ENCODE measurements around the gene ZNF438.

- no peak for TF ChIP-seq CTCF (IDR thresholded peaks at IDR 0.05)
- no peak for TF ChIP-seq POLR2AphosphoS5 (IDR thresholded peaks at IDR 0.05)
- no peak for TF ChIP-seq POLR2A (IDR thresholded peaks at IDR 0.05)
Observed at GRCh38 chr10:30963992-30964930, 67.4 kb downstream of the ZNF438 start.

All from prostate gland (tissue), 2 donors.